Fibroblast of lung (primary cell): ENCODE measurements around the gene ENPP7. TPM values are rescaled to one million over a fixed set of nuclear protein-coding genes. Genes with fewer than 3 reads are reported as not detected.

Source experiments
- DNase-seq, 2 donors: peaks; one replicate each; pipeline versions ENCODE4 v3.0.0 to v3.0.0-alpha.2; 2010; ENCODE audit warnings: low read depth in 2 of 2
- H2AFZ ChIP-seq: 2 replicates; pipeline ENCODE4 v1.5.1; 2012; ENCODE audit warnings: low read length, control low read depth, inconsistent platforms
- H3K27ac ChIP-seq: 2 replicates; pipeline ENCODE4 v1.5.1; 2011; ENCODE audit warnings: low read length, control low read depth; ENCODE audit not compliant: insufficient read depth
- H3K27me3 ChIP-seq: 2 replicates; pipeline ENCODE4 v1.5.1; 2011; ENCODE audit warnings: mild to moderate bottlenecking, low read length; ENCODE audit not compliant: control insufficient read depth, insufficient read depth
- H3K36me3 ChIP-seq: 2 replicates; pipeline ENCODE4 v1.5.1; 2011; ENCODE audit warnings: low read length; ENCODE audit not compliant: control insufficient read depth, insufficient read depth
- H3K4me1 ChIP-seq: 2 replicates; pipeline ENCODE4 v1.5.1; 2011; ENCODE audit warnings: low read length; ENCODE audit not compliant: control insufficient read depth, insufficient read depth; ENCODE audit errors: extremely low read depth
- H3K4me2 ChIP-seq: 2 replicates; pipeline ENCODE4 v1.5.1; 2011; ENCODE audit warnings: low read length, control low read depth; ENCODE audit not compliant: insufficient read depth; ENCODE audit errors: extremely low read depth
- H3K4me3 ChIP-seq, 4 experiments: fragments of 200-600 bp in 1 of 4; sonication (generic) in 1 of 4; replicated peaks in 1 of 4; 2 replicates each; pipeline ENCODE4 v1.5.1; 2011 to 2016; ENCODE audit warnings: low read length in 4 of 4, low read depth in 3 of 4, mild to moderate bottlenecking in 3 of 4, control low read depth in 2 of 4, inconsistent platforms in 1 of 4, mixed read lengths in 1 of 4; ENCODE audit not compliant: insufficient read depth in 1 of 4; ENCODE audit errors: control extremely low read depth in 1 of 4
- H3K79me2 ChIP-seq: 2 replicates; pipeline ENCODE4 v1.5.1; 2012; ENCODE audit warnings: mild to moderate bottlenecking, low read length, inconsistent platforms; ENCODE audit not compliant: control insufficient read depth, insufficient read depth
- H3K9ac ChIP-seq: 2 replicates; pipeline ENCODE4 v1.5.1; 2011; ENCODE audit warnings: mild to moderate bottlenecking, low read length, control low read depth; ENCODE audit not compliant: insufficient read depth
- H3K9me3 ChIP-seq: 2 replicates; pipeline ENCODE4 v1.5.1; 2012; ENCODE audit warnings: low read depth, low read length; ENCODE audit not compliant: control insufficient read depth, insufficient read depth
- H4K20me1 ChIP-seq: 2 replicates; pipeline ENCODE4 v1.5.1; 2011; ENCODE audit warnings: low read length; ENCODE audit not compliant: control insufficient read depth, insufficient read depth; ENCODE audit errors: extremely low read depth
- CTCF ChIP-seq, 2 donors: IDR thresholded peaks in 1 of 2; conservative IDR thresholded peaks in 1 of 2; 1 replicate in 1 of 2; 2 replicates in 1 of 2; pipeline ENCODE4 v1.5.1; 2011 to 2012; ENCODE audit warnings: low read length in 2 of 2, control low read depth in 1 of 2, inconsistent platforms in 1 of 2, low read depth in 1 of 2, mild to moderate bottlenecking in 1 of 2
- EZH2 ChIP-seq: IDR thresholded peaks from 2 replicates; pipeline ENCODE4 v1.5.1; 2012; ENCODE audit warnings: low read length, control low read depth, mild to moderate bottlenecking; ENCODE audit errors: missing control alignments
- polyA plus RNA-seq, 2 donors: library from polyadenylated mRNA; depleted of rRNA in 1 of 2; stranded (reverse) in 1 of 2; unstranded in 1 of 2; fragments of >200 nt; gene quantifications; 2 replicates each; pipeline ENCODE4 v1.2.1, GENCODE V29; 2011 to 2012; ENCODE audit warnings: missing spikeins in 1 of 2
- total RNA-seq: library from RNA; depleted of rRNA; stranded (reverse); fragments of >200 nt; gene quantifications from 2 replicates; pipeline ENCODE4 v1.2.1, GENCODE V29; 2014

ENPP7 gene
- total and polyA plus RNA-seq, 2 donors (not counting 1 experiment from before 2014, with no cell fraction given), result not detected

DNA sequence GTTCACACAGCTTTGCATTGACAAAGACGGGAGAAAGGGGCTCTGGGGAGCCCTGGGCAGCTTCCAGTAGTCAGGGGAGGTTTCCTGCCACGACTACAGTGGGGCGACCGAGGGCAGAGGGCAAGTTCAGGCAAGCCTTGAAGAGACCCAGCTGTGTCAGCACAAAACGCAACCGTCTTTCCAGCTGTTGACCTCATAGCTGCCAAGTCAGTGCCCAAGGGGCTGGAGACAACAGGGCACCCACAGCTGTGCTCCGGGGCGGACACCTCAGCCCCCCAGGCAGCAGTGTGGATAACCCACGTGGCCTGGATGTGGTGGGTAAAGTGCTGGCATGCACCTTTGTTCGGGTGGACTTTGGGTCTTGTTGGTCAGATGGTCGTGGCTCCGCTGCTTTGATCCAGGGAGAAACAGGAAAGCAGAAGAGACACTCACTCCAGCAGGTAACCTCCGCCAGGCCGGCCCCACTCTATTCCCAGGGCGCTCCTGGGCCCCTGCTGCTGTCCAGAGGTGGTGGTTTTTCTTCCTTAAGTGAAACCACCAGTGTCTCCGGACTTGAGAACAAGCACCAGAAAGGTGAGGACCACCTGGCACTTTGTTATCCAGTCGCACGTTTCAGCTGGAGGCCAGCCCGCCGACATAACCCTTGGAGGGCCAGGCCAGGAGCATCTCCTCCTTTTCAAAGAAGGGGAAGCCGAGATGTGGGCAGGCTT lies 29.6 kb downstream of the ENPP7 start:
- DNase-seq, result no peak

GRCh38 chr17:79761894-79762589 lies 31.3 kb downstream of the ENPP7 start:
- DNase-seq, result no peak
- Histone ChIP-seq H3K4me1 (no peaks in the 10 kb centered on the region), H3K4me3 (no peak overlapping the region), H3K4me2 (no peak overlapping the region), H2AFZ (no peak overlapping the region), H3K79me2 (no peaks in the 10 kb centered on the region), H4K20me1 (no peaks in the 10 kb centered on the region), H3K27ac (no peak overlapping the region), H3K36me3 (no peaks in the 10 kb centered on the region), H3K27me3 (peaks cover 6% of the 10 kb centered on the region), H3K9me3 (no peaks in the 10 kb centered on the region), H3K9ac (no peak overlapping the region)
- TF ChIP-seq CTCF (conservative IDR thresholded peaks at IDR 0.05 in 1 of 2, IDR thresholded peaks at IDR 0.05 in 1 of 2; ENCODE audit: low read depth in 1 of 2, low read length in 2 of 2) (no peak), EZH2 (no peak)

More for the DNA sequence above, 29.6 kb downstream of the ENPP7 start:
- Histone ChIP-seq H3K9ac (no peak overlapping the region), H2AFZ (no peak overlapping the region), H3K36me3 (no peaks in the 10 kb centered on the region), H3K4me1 (no peaks in the 10 kb centered on the region), H3K27me3 (no peaks in the 10 kb centered on the region), H3K4me3 (no peak overlapping the region), H3K4me2 (no peak overlapping the region), H3K27ac (no peak overlapping the region), H4K20me1 (no peaks in the 10 kb centered on the region), H3K79me2 (no peaks in the 10 kb centered on the region), H3K9me3 (no peaks in the 10 kb centered on the region)
- TF ChIP-seq CTCF (conservative IDR thresholded peaks at IDR 0.05 in 1 of 2, IDR thresholded peaks at IDR 0.05 in 1 of 2; ENCODE audit: low read depth in 1 of 2, low read length in 2 of 2) (no peak), EZH2 (no peak)

GRCh38 chr17:79765708-79766107 lies 35.0 kb downstream of the ENPP7 start:
- H3K4me2 ChIP-seq, result no peak overlapping the region
- no peak overlapping the region for H3K9ac ChIP-seq
- no peak overlapping the region for H3K27ac ChIP-seq
- TF ChIP-seq CTCF (conservative IDR thresholded peaks at IDR 0.05 in 1 of 2, IDR thresholded peaks at IDR 0.05 in 1 of 2; ENCODE audit: low read depth in 1 of 2, low read length in 2 of 2), result no peak
- no peak for TF ChIP-seq EZH2
- H4K20me1 ChIP-seq, result no peaks in the 10 kb centered on the region
- H3K4me3 ChIP-seq, result no peak overlapping the region
- H3K79me2 ChIP-seq, result no peaks in the 10 kb centered on the region
- no peaks in the 10 kb centered on the region for H3K36me3 ChIP-seq
- H3K4me1 ChIP-seq, result no peaks in the 10 kb centered on the region
- peaks cover 12% of the 10 kb centered on the region for H3K27me3 ChIP-seq
- H2AFZ ChIP-seq, result no peak overlapping the region
- no peaks in the 10 kb centered on the region for H3K9me3 ChIP-seq
- DNase-seq, result no peak
